Neuronal stem cell (in vitro differentiated cells): Measurements from ENCODE around the gene LNX2.

Experiments used
- DNase-seq: peaks from one replicate; pipeline ENCODE4 v3.0.0-alpha.2; 2013; ENCODE audit warnings: low spot score
- H2AFZ ChIP-seq: one replicate; pipeline ENCODE4 v1.6.1; 2013; ENCODE audit warnings: mild to moderate bottlenecking, low read length, inconsistent platforms
- H2AK5ac ChIP-seq: 2 replicates; pipeline ENCODE4 v1.6.1; 2013; ENCODE audit warnings: low read depth, mild to moderate bottlenecking, inconsistent platforms, low read length, moderate library complexity, mixed read lengths
- H2BK120ac ChIP-seq: 2 replicates; pipeline ENCODE4 v1.6.1; 2013; ENCODE audit warnings: low read depth, mild to moderate bottlenecking, inconsistent platforms, low read length, moderate library complexity, mixed read lengths
- H2BK12ac ChIP-seq: one replicate; pipeline ENCODE4 v1.6.1; 2013; ENCODE audit warnings: low read length, inconsistent platforms
- H2BK15ac ChIP-seq: 2 replicates; pipeline ENCODE4 v1.6.1; 2013; ENCODE audit warnings: mild to moderate bottlenecking, low read length, inconsistent platforms, mixed read lengths
- H2BK5ac ChIP-seq: one replicate; pipeline ENCODE4 v1.6.1; 2013; ENCODE audit warnings: inconsistent platforms, mild to moderate bottlenecking, low read length, moderate library complexity
- H3K14ac ChIP-seq: one replicate; pipeline ENCODE4 v1.6.1; 2013; ENCODE audit warnings: low read length, inconsistent platforms
- H3K18ac ChIP-seq: 2 replicates; pipeline ENCODE4 v1.6.1; 2013; ENCODE audit warnings: low read length, inconsistent platforms
- H3K23ac ChIP-seq: 2 replicates; pipeline ENCODE4 v1.6.1; 2013; ENCODE audit warnings: low read depth, mild to moderate bottlenecking, mixed read lengths, low read length, inconsistent platforms; ENCODE audit not compliant: poor library complexity
- H3K27ac ChIP-seq: replicated peaks from 3 replicates; pipeline ENCODE4 v1.5.1; 2013; ENCODE audit warnings: low read length, inconsistent platforms
- H3K27me3 ChIP-seq, 3 experiments: 2 replicates each; pipeline ENCODE4 v1.6.1; 2013; ENCODE audit warnings: low read length in 3 of 3, mild to moderate bottlenecking in 2 of 3, inconsistent platforms in 1 of 3, low read depth in 1 of 3, mixed read lengths in 1 of 3, moderate library complexity in 1 of 3; ENCODE audit not compliant: control insufficient read depth in 3 of 3, insufficient read depth in 3 of 3
- H3K36me3 ChIP-seq, 2 donors: replicated peaks in 1 of 2; 2 replicates each; pipeline ENCODE4 v1.6.1; 2013; ENCODE audit warnings: low read length in 2 of 2; ENCODE audit not compliant: control insufficient read depth in 2 of 2, insufficient read depth in 2 of 2
- H3K4ac ChIP-seq: 2 replicates; pipeline ENCODE4 v1.6.1; 2013; ENCODE audit warnings: inconsistent platforms, mild to moderate bottlenecking, low read length, moderate library complexity
- H3K4me1 ChIP-seq, 2 donors: 1 replicate in 1 of 2; 2 replicates in 1 of 2; pipeline ENCODE4 v1.6.1; 2013; ENCODE audit warnings: low read length in 2 of 2, low read depth in 1 of 2; ENCODE audit not compliant: control insufficient read depth in 2 of 2, insufficient read depth in 1 of 2
- H3K4me2 ChIP-seq: one replicate; pipeline ENCODE4 v1.6.1; 2013; ENCODE audit warnings: mild to moderate bottlenecking, low read length, inconsistent platforms; ENCODE audit not compliant: insufficient read depth, poor library complexity, severe bottlenecking
- H3K4me3 ChIP-seq, 2 donors: 2 replicates each; pipeline ENCODE4 v1.5.1; 2013; ENCODE audit warnings: low read length in 2 of 2, mild to moderate bottlenecking in 2 of 2, inconsistent platforms in 1 of 2, moderate library complexity in 1 of 2
- H3K79me1 ChIP-seq: one replicate; pipeline ENCODE4 v1.6.1; 2013; ENCODE audit warnings: low read depth, mild to moderate bottlenecking, inconsistent platforms, low read length, moderate library complexity
- H3K9ac ChIP-seq: one replicate; pipeline ENCODE4 v1.6.1; 2013; ENCODE audit warnings: mild to moderate bottlenecking, low read depth, low read length, inconsistent platforms; ENCODE audit not compliant: poor library complexity
- H3K9me3 ChIP-seq, 2 donors: replicated peaks in 1 of 2; 2 replicates each; pipeline versions ENCODE3 to v1.6.1; 2013; ENCODE audit warnings: low read length in 2 of 2, mild to moderate bottlenecking in 2 of 2, inconsistent platforms in 1 of 2, low read depth in 1 of 2, mixed read lengths in 1 of 2, moderate library complexity in 1 of 2; ENCODE audit not compliant: control insufficient read depth in 2 of 2, insufficient read depth in 1 of 2
- H4K8ac ChIP-seq: one replicate; pipeline ENCODE4 v1.6.1; 2013; ENCODE audit warnings: low read depth, mild to moderate bottlenecking, inconsistent platforms, low read length, moderate library complexity
- H4K91ac ChIP-seq: one replicate; pipeline ENCODE4 v1.6.1; 2013; ENCODE audit warnings: low read length, low read depth, mild to moderate bottlenecking, inconsistent platforms; ENCODE audit not compliant: poor library complexity
- WGBS, 2 donors: extraction: QIAGEN DNeasy Blood & Tissue Kit; methylation state at CpG; one replicate each; pipeline ENCODE4 v1.1.7; 2013; ENCODE audit warnings: missing lambda C conversion rate in 2 of 2, mixed read lengths in 1 of 2; ENCODE audit not compliant: insufficient read length in 2 of 2, insufficient replicate concordance in 1 of 2; ENCODE audit errors: extremely low coverage in 2 of 2; 5-methylcytosine and 5-hydroxymethylcytosine counted together

The LNX2 gene

DNA sequence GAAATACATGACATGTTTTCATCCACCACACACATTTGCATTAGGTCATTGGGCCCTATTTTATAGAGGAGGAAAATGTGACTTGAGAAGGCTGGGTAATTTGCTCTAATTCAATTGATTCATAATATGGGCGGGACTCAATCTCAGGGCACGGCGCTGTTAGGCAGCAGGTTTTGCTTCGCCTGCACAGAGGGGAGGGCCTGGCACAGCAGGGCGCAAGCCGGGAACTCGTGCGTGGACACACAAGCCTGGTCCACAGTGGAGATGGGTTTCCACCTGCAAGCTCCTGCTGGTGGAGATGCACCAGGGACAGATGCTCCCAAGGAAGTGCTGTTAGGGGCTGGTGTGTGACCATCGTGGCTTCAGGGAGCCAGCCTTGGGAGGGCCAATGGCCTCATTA is 111.5 kb downstream of the LNX2 start:
- Histone ChIP-seq H3K9me3 (no peaks in the 10 kb centered on the region), H2BK5ac (no peak overlapping the region), H2BK15ac (no peak overlapping the region), H2BK12ac (no peak overlapping the region), H2AK5ac (no peak overlapping the region), H3K27ac (no peak overlapping the region), H3K9ac (peak overlapping the region; percentile 51), H4K8ac (no peak overlapping the region), H3K4me1 (peaks cover 0 to 4% of the 10 kb centered on the region in 2 donors), H3K4me3 (no peak overlapping the region), H3K36me3 (no peaks in the 10 kb centered on the region), H3K4me2 (no peak overlapping the region), H2AFZ (no peak overlapping the region), H4K91ac (no peak overlapping the region), H3K18ac (peak overlapping the region; percentile 22), H3K4ac (no peak overlapping the region), H3K23ac (no peak overlapping the region), H3K14ac (no peak overlapping the region), H3K79me1 (no peaks in the 10 kb centered on the region), H3K27me3 (no peaks in the 10 kb centered on the region), H2BK120ac (no peak overlapping the region)
- no peak for DNase-seq
- no CpG with 5 or more reads among the region's 9 CpGs for WGBS, 2 donors

DNA sequence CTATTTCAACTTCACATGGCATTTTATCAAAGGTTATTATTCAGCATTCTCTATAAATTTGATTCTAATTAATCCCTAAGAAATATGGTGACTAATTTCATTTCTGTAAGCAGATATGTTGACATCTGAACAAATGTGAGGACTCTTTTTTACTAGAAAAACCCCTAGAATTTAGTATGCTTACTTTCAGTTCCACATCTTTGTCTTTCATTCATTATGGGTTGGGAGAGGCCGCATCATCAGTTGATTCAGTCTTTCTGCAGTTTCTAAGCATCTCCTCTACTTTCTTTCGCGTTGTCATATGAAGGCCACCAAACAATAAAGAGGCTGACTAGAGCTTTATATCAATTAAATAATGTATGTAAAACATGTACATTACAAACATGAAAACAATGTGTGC is 114.5 kb downstream of the LNX2 start:
- Histone ChIP-seq H3K27ac (no peak overlapping the region), H4K91ac (no peak overlapping the region), H3K4me2 (no peak overlapping the region), H3K79me1 (no peaks in the 10 kb centered on the region), H3K9ac (no peak overlapping the region), H3K18ac (no peak overlapping the region), H4K8ac (no peak overlapping the region), H2AFZ (no peak overlapping the region), H2BK12ac (no peak overlapping the region), H3K4me1 (peaks cover 0 to 10% of the 10 kb centered on the region in 2 donors), H3K23ac (no peak overlapping the region), H2BK120ac (no peak overlapping the region), H3K4ac (no peak overlapping the region), H3K36me3 (no peaks in the 10 kb centered on the region), H3K9me3 (no peaks in the 10 kb centered on the region), H3K27me3 (peaks cover 0 to 2% (median 0%) of the 10 kb centered on the region in 3 experiments), H3K14ac (no peak overlapping the region), H2BK5ac (no peak overlapping the region), H2BK15ac (no peak overlapping the region), H3K4me3 (no peak overlapping the region), H2AK5ac (no peak overlapping the region)
- no CpG with 5 or more reads among the region's 3 CpGs for WGBS, 2 donors
- DNase-seq: no peak

DNA sequence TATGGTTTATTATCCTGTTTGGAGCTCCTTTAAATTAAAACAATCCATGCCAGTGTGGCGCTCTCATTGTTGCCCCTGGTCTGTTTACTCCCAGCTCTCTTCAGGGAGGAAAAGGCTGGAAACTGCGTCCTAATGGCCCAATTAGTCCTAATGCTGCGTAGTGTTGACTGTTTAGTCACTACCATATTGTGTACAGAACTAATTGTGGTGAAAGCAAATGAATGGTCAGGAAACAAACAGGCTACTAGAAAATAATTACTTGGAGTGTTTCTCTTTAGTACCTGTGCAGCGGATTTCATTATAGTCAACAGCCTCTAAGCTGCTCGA is 115.5 kb downstream of the LNX2 start:
- Histone ChIP-seq H3K9me3 (no peaks in the 10 kb centered on the region), H3K4ac (no peak overlapping the region), H3K27me3 (peaks cover 0 to 2% (median 0%) of the 10 kb centered on the region in 3 experiments), H4K91ac (no peak overlapping the region), H2BK15ac (no peak overlapping the region), H3K36me3 (no peaks in the 10 kb centered on the region), H2BK120ac (no peak overlapping the region), H3K27ac (no peak overlapping the region), H3K79me1 (no peaks in the 10 kb centered on the region), H2AFZ (no peak overlapping the region), H3K18ac (no peak overlapping the region), H3K14ac (no peak overlapping the region), H2BK12ac (no peak overlapping the region), H3K23ac (no peak overlapping the region), H4K8ac (no peak overlapping the region), H3K9ac (no peak overlapping the region), H3K4me2 (no peak overlapping the region), H3K4me1 (peaks cover 0 to 10% of the 10 kb centered on the region in 2 donors), H3K4me3 (no peak overlapping the region), H2BK5ac (no peak overlapping the region), H2AK5ac (peak overlapping the region; percentile 23)
- WGBS, 2 donors: no CpG with 5 or more reads among the region's 5 CpGs
- no peak for DNase-seq

DNA sequence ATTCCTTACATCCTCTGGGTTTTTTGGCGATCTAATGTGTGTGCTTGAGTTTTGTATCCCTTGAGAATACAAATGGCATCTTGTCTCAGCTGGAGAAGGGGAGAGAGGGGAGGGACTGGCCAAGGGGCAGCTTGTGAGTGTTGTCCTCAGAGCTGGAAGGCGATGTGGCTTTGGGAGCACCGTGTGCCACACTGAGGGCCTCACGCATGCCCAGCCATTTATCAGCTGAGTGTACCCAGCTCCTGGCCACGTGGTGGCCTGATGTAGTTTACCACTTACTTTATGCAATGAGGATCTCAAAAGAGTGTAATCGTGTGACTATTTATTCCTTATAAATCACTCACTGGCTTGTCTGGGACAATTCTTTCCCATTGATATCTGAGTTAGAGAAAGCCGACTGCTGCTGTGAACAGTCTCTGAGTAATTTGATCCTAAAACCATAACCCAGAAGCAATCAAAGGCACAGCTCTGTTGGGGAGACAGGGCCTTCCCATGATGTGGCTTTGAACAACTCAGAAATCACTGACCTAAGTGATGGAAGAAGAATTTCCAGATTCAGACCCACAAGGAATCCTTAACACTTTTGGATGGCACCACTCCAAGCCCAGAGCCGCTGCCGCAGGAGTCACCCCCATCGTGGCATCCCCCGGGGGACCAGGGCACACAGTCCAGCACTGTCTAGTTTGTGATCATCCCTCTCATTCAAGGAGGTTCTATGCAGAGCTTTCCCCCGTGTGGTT is 116.0 kb downstream of the LNX2 start:
- Histone ChIP-seq H3K4me1 (peaks cover 0 to 10% of the 10 kb centered on the region in 2 donors), H2AFZ (peak overlapping the region; percentile 48), H3K4me3 (no peak overlapping the region), H2BK5ac (no peak overlapping the region), H3K14ac (no peak overlapping the region), H3K23ac (no peak overlapping the region), H4K91ac (no peak overlapping the region), H3K4me2 (no peak overlapping the region), H4K8ac (no peak overlapping the region), H3K27ac (no peak overlapping the region), H3K9me3 (no peaks in the 10 kb centered on the region), H3K36me3 (no peaks in the 10 kb centered on the region), H2BK15ac (no peak overlapping the region), H2BK120ac (no peak overlapping the region), H3K18ac (no peak overlapping the region), H3K79me1 (no peaks in the 10 kb centered on the region), H3K4ac (no peak overlapping the region), H2BK12ac (no peak overlapping the region), H3K27me3 (peaks cover 0 to 2% (median 0%) of the 10 kb centered on the region in 3 experiments), H3K9ac (no peak overlapping the region), H2AK5ac (peak overlapping the region; percentile 23)
- no peak for DNase-seq
- WGBS, 2 donors: no CpG with 5 or more reads among the region's 12 CpGs
